ENCODE data around the gene MAST4. TPM values are rescaled to one million over a fixed set of nuclear protein-coding genes. Genes with fewer than 3 reads are reported as not detected.

Gene MAST4
- total and polyA plus RNA-seq, 2 of the 8 experiments (the other 6 are each of a cell fraction or from before 2014, with no cell fraction given) = 1.5 to 2.6 TPM

DNA sequence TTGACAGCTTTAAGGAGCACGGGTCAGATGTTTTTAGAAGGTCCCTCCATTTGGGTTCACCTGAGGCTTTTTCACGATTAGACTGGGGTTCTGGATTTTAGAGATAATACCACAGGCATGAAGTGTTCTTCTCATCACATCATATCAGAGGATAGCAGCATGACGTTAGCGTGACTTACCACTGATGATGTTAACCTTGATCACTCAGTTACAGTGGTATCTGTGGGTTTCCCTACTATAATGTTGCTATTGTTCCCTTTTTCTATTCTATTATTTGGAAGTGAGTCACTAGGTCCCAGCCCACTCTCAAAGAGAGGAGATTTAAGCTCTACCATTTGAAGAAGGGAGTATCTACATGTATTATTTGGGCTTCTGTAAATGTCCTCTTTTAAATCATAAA, 300.0 kb downstream of the MAST4 start:
- no peak overlapping the region for H3K4me3 ChIP-seq (ENCODE audit: extremely low read depth in 1 of 4, insufficient read depth in 2 of 4, low read depth in 3 of 4, low read length in 4 of 4)
- no peak overlapping the region for H2BK15ac ChIP-seq (ENCODE audit: low read length)
- no peak overlapping the region for H3K18ac ChIP-seq (ENCODE audit: extremely low read depth, low read length)
- H3K4ac ChIP-seq (replicated peaks; ENCODE audit: insufficient read length, low read depth, low read length) = no peak overlapping the region
- no peaks in the 10 kb centered on the region; a peak in 2 of 7 replicates for H3K27me3 ChIP-seq (replicated peaks in 1 of 4; ENCODE audit: control insufficient read depth in 3 of 4, extremely low read depth in 1 of 4, insufficient read depth in 3 of 4, low read length in 3 of 4)
- H3K23me2 ChIP-seq (ENCODE audit: low read depth, low read length) = no peaks in the 10 kb centered on the region
- H4K8ac ChIP-seq (ENCODE audit: extremely low read depth, insufficient read depth, low read length) = no peak overlapping the region
- H2BK12ac ChIP-seq (ENCODE audit: low read depth, low read length) = no peak overlapping the region
- H3K23ac ChIP-seq (ENCODE audit: insufficient read length) = no peak overlapping the region
- WGBS, 2 experiments (ENCODE audit: extremely low coverage in 1 of 2, insufficient coverage in 1 of 2, insufficient read length in 1 of 2, insufficient replicate concordance in 2 of 2, low coverage in 1 of 2, low lambda C conversion rate in 2 of 2, missing lambda C conversion rate in 1 of 2) = 87% methylated on average over 4 of the region's 4 CpGs; no CpG with 5 or more reads in 1 of the 2 experiments
- no peak overlapping the region for H3K14ac ChIP-seq (ENCODE audit: insufficient read length)
- no peak overlapping the region for H2BK5ac ChIP-seq (ENCODE audit: low read depth, low read length)
- H3K9me3 ChIP-seq (ENCODE audit: insufficient read depth in 2 of 2, low read depth in 1 of 2, low read length in 1 of 2) = no peaks in the 10 kb centered on the region
- no peaks in the 10 kb centered on the region for H3K79me1 ChIP-seq (ENCODE audit: low read depth, low read length)
- no peak for DNase-seq (ENCODE audit: low read depth in 1 of 2, low spot score in 2 of 2)
- H3K79me2 ChIP-seq (ENCODE audit: control insufficient read depth in 1 of 2, insufficient read depth in 2 of 2, low read length in 2 of 2) = no peaks in the 10 kb centered on the region
- H4K5ac ChIP-seq (ENCODE audit: insufficient read length, low read depth, low read length) = no peak overlapping the region
- POLR2A ChIA-PET (ENCODE audit: partially characterized antibody) = no interaction called here
- H2AK5ac ChIP-seq (ENCODE audit: low read depth, low read length) = no peak overlapping the region
- no peak overlapping the region for H4K91ac ChIP-seq (replicated peaks; ENCODE audit: insufficient read length, low read length)
- no peak for TF ChIP-seq JUND (IDR thresholded peaks at IDR 0.05; ENCODE audit: low read length)
- no peak for TF ChIP-seq JUN (IDR thresholded peaks at IDR 0.05; ENCODE audit: low read depth, low read length)
- TF ChIP-seq, protein P1, sequence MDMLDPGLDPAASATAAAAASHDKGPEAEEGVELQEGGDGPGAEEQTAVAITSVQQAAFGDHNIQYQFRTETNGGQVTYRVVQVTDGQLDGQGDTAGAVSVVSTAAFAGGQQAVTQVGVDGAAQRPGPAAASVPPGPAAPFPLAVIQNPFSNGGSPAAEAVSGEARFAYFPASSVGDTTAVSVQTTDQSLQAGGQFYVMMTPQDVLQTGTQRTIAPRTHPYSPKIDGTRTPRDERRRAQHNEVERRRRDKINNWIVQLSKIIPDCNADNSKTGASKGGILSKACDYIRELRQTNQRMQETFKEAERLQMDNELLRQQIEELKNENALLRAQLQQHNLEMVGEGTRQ (IDR thresholded peaks at IDR 0.05; ENCODE audit: low read length) = no peak
- TF ChIP-seq POU5F1 (IDR thresholded peaks at IDR 0.05; ENCODE audit: low read depth, low read length) = no peak
- TF ChIP-seq ASH2L (IDR thresholded peaks at IDR 0.05; ENCODE audit: low read length) = no peak
- no peak for TF ChIP-seq TAF1 (IDR thresholded peaks at IDR 0.05; ENCODE audit: low read depth, low read length)
- TF ChIP-seq CBX8 (IDR thresholded peaks at IDR 0.05; ENCODE audit: borderline replicate concordance, low read depth, low read length) = no peak
- TF ChIP-seq RXRA (IDR thresholded peaks at IDR 0.05; ENCODE audit: insufficient read depth, low read depth, low read length) = no peak
- TF ChIP-seq ZNF274 (IDR thresholded peaks at IDR 0.05; ENCODE audit: borderline replicate concordance, extremely low read depth, low read length) = no peak
- no peak overlapping the region for H2BK120ac ChIP-seq (replicated peaks; ENCODE audit: low read depth, low read length)
- no peak for FAIRE-seq
- H4K20me1 ChIP-seq (replicated peaks in 1 of 2; ENCODE audit: control insufficient read depth in 1 of 2, insufficient read depth in 2 of 2, low read length in 2 of 2) = peaks cover 0 to 3% of the 10 kb centered on the region in 2 experiments
- no peak overlapping the region for H3K56ac ChIP-seq (replicated peaks; ENCODE audit: insufficient read length, low read depth, low read length)
- H3K4me1 ChIP-seq (replicated peaks in 1 of 4; ENCODE audit: control insufficient read depth in 3 of 4, insufficient read depth in 4 of 4, low read length in 3 of 4) = peaks cover 0 to 7% (median 3%) of the 10 kb centered on the region in 4 experiments; a peak in 3 of 7 replicates
- H2AFZ ChIP-seq (ENCODE audit: low read length) = no peak overlapping the region
- H3K4me2 ChIP-seq (ENCODE audit: insufficient read depth in 1 of 2, low read depth in 2 of 2, low read length in 2 of 2) = no peak overlapping the region
- H2BK20ac ChIP-seq (ENCODE audit: low read length) = no peak overlapping the region
- no peak overlapping the region for H3K27ac ChIP-seq (ENCODE audit: low read depth, low read length)
- no peak overlapping the region for H3K9ac ChIP-seq (replicated peaks in 1 of 4; ENCODE audit: extremely low read depth in 1 of 4, low read depth in 3 of 4, low read length in 3 of 4)
- CTCF ChIA-PET (ENCODE audit: partially characterized antibody) = interaction anchor here (0.7 to 1.3 kb wide), 4 partner anchors 11 to 91 kb away, joined by 3 to 5 read pairs (median 3); no protein-coding TSS in a partner anchor
- no peaks in the 10 kb centered on the region for H3K36me3 ChIP-seq (ENCODE audit: control insufficient read depth in 2 of 4, insufficient read depth in 4 of 4, low read length in 3 of 4)

Data from H1 (cell line).